PFSK-1 (cell line): ENCODE data around the gene CRYBA4.

Experiments used
- POLR2AphosphoS5 ChIP-seq: IDR thresholded peaks from 2 replicates; pipeline ENCODE4 v1.6.1; 2012; ENCODE audit warnings: low read depth, mild to moderate bottlenecking, control low read depth, low read length, moderate library complexity
- SIN3A ChIP-seq: IDR thresholded peaks from 2 replicates; pipeline ENCODE4 v1.6.1; 2012; ENCODE audit warnings: mild to moderate bottlenecking, low read length, moderate library complexity, borderline replicate concordance; ENCODE audit not compliant: insufficient read depth
- TAF1 ChIP-seq: IDR thresholded peaks from 2 replicates; pipeline ENCODE4 v1.6.1; 2012; ENCODE audit warnings: low read length, control low read depth, borderline replicate concordance; ENCODE audit not compliant: insufficient read depth
- TF ChIP-seq, protein P1 (sequence below), 2 experiments: IDR thresholded peaks; 2 replicates each; pipeline versions ENCODE4 v1.6.1 to v1.8.0; 2011 to 2012; ENCODE audit warnings: low read depth in 2 of 2, low read length in 2 of 2, control low read depth in 1 of 2, inconsistent platforms in 1 of 2, mild to moderate bottlenecking in 1 of 2, moderate library complexity in 1 of 2; ENCODE audit not compliant: insufficient read depth in 1 of 2

DNA sequence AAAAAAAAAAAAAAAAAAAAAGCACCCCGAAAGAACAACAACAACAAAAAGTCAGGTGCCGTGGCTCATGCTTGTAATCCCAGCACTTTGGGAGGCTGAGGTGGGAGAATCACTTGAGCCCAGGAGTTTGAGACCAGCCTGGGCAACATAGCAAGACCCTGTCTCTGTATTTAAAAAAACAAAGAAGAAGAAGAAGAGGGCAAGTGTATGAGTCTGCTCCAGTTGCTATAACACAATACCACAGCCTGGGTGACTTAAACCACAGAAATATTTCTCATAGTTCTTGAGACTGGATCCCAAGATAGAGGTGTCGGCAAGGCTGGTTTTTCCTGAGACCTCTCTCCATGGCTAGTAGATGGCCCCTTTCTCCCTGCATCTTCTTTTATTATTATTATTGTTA is 12.4 kb downstream of the CRYBA4 start:
- TF ChIP-seq POLR2AphosphoS5, result no peak
- no peak for TF ChIP-seq SIN3A
- TF ChIP-seq, protein P1, sequence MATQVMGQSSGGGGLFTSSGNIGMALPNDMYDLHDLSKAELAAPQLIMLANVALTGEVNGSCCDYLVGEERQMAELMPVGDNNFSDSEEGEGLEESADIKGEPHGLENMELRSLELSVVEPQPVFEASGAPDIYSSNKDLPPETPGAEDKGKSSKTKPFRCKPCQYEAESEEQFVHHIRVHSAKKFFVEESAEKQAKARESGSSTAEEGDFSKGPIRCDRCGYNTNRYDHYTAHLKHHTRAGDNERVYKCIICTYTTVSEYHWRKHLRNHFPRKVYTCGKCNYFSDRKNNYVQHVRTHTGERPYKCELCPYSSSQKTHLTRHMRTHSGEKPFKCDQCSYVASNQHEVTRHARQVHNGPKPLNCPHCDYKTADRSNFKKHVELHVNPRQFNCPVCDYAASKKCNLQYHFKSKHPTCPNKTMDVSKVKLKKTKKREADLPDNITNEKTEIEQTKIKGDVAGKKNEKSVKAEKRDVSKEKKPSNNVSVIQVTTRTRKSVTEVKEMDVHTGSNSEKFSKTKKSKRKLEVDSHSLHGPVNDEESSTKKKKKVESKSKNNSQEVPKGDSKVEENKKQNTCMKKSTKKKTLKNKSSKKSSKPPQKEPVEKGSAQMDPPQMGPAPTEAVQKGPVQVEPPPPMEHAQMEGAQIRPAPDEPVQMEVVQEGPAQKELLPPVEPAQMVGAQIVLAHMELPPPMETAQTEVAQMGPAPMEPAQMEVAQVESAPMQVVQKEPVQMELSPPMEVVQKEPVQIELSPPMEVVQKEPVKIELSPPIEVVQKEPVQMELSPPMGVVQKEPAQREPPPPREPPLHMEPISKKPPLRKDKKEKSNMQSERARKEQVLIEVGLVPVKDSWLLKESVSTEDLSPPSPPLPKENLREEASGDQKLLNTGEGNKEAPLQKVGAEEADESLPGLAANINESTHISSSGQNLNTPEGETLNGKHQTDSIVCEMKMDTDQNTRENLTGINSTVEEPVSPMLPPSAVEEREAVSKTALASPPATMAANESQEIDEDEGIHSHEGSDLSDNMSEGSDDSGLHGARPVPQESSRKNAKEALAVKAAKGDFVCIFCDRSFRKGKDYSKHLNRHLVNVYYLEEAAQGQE (IDR thresholded peaks at IDR 0.05; ENCODE audit: insufficient read depth in 1 of 2, low read depth in 2 of 2, low read length in 2 of 2), result no peak
- no peak for TF ChIP-seq TAF1
